Karpas-422 (cell line): ENCODE results near the gene MGMT. TPM values are rescaled to one million over a fixed set of nuclear protein-coding genes. Genes with fewer than 3 reads are reported as not detected.

Experiments used
- DNase-seq: peaks from one replicate; pipeline ENCODE4 v3.0.0-alpha.2; 2015
- H2AFZ ChIP-seq: fragments of 200-600 bp; sonication (generic); 2 replicates; pipeline ENCODE4 v1.6.1; 2014; ENCODE audit warnings: antibody characterized with exemption, low read length, mixed read lengths
- H3K27ac ChIP-seq: fragments of 200-600 bp; sonication (generic); 2 replicates; pipeline ENCODE4 v1.5.1; 2014; ENCODE audit warnings: mild to moderate bottlenecking, low read length, moderate library complexity
- H3K27me3 ChIP-seq: fragments of 200-600 bp; sonication (generic); 2 replicates; pipeline ENCODE4 v1.6.1; 2014; ENCODE audit warnings: low read length, mixed read lengths
- H3K36me3 ChIP-seq: fragments of 200-600 bp; sonication (generic); 2 replicates; pipeline ENCODE4 v1.6.1; 2014; ENCODE audit warnings: low read length, mixed read lengths; ENCODE audit not compliant: insufficient read depth
- H3K4me1 ChIP-seq: fragments of 200-600 bp; sonication (generic); 2 replicates; pipeline ENCODE4 v1.6.1; 2014; ENCODE audit warnings: mild to moderate bottlenecking, low read length, mixed read lengths
- H3K4me2 ChIP-seq: fragments of 200-600 bp; sonication (generic); 2 replicates; pipeline ENCODE4 v1.6.1; 2014; ENCODE audit warnings: low read length, low read depth, mild to moderate bottlenecking; ENCODE audit not compliant: poor library complexity, severe bottlenecking
- H3K4me3 ChIP-seq: fragments of 200-600 bp; sonication (generic); 2 replicates; pipeline ENCODE4 v1.5.1; 2014; ENCODE audit warnings: mild to moderate bottlenecking, antibody characterized with exemption, low read length, mixed read lengths
- H3K79me2 ChIP-seq: fragments of 200-600 bp; sonication (generic); 2 replicates; pipeline ENCODE4 v1.6.1; 2014; ENCODE audit warnings: mild to moderate bottlenecking, low read length, mixed read lengths
- H3K9ac ChIP-seq: fragments of 200-600 bp; sonication (generic); 2 replicates; pipeline ENCODE4 v1.6.0; 2014; ENCODE audit warnings: low read length
- H3K9me2 ChIP-seq: fragments of 200-600 bp; sonication (generic), shearing (Covaris generic); replicated peaks from 2 replicates; pipeline ENCODE4 v1.6.0; 2014; ENCODE audit warnings: mild to moderate bottlenecking, low read length, moderate library complexity; ENCODE audit not compliant: insufficient read depth
- H3K9me3 ChIP-seq: fragments of 300-700, 200-600 bp; sonication (generic); 2 replicates; pipeline ENCODE4 v1.6.1; 2014; ENCODE audit warnings: low read length, mixed read lengths
- H4K20me1 ChIP-seq: fragments of 200-600 bp; sonication (generic); 2 replicates; pipeline ENCODE4 v1.6.1; 2014; ENCODE audit warnings: mild to moderate bottlenecking, antibody characterized with exemption, low read length, low read depth; ENCODE audit not compliant: insufficient read depth
- total RNA-seq: library from RNA; depleted of rRNA; stranded (reverse); fragments of >200 nt; shearing (Covaris generic); gene quantifications from 2 replicates; pipeline ENCODE4 v1.2.3, GENCODE V29; 2014; ENCODE audit warnings: low replicate concordance

The MGMT gene
- total RNA-seq, 1 experiment from 2014 or later = 22.5 TPM

- Histone ChIP-seq H2AFZ (no peak overlapping the region), H4K20me1 (no peaks in the 10 kb centered on the region), H3K79me2 (no peaks in the 10 kb centered on the region), H3K27me3 (no peaks in the 10 kb centered on the region), H3K9ac (no peak overlapping the region), H3K4me2 (no peak overlapping the region), H3K4me1 (no peaks in the 10 kb centered on the region), H3K4me3 (no peak overlapping the region), H3K27ac (no peak overlapping the region), H3K9me2 (no peaks in the 10 kb centered on the region), H3K36me3 (no peaks in the 10 kb centered on the region), H3K9me3 (no peaks in the 10 kb centered on the region)
- DNase-seq = peak; percentile 52
These were observed 191.5 kb downstream of the MGMT start for GRCh38 chr10:129658376-129659072.

GRCh38 chr10:129659508-129660268 lies 192.6 kb downstream of the MGMT start:
- Histone ChIP-seq H2AFZ (no peak overlapping the region), H3K9me2 (no peaks in the 10 kb centered on the region), H3K4me3 (no peak overlapping the region), H3K4me1 (no peaks in the 10 kb centered on the region), H3K4me2 (no peak overlapping the region), H4K20me1 (no peaks in the 10 kb centered on the region), H3K36me3 (no peaks in the 10 kb centered on the region), H3K79me2 (no peaks in the 10 kb centered on the region), H3K27me3 (no peaks in the 10 kb centered on the region), H3K9ac (no peak overlapping the region), H3K27ac (no peak overlapping the region), H3K9me3 (peaks cover 3% of the 10 kb centered on the region; the same call in 1 of the 2 replicates)
- DNase-seq = no peak

- no peak for DNase-seq
- Histone ChIP-seq H4K20me1 (no peaks in the 10 kb centered on the region), H3K27ac (no peak overlapping the region), H3K36me3 (no peaks in the 10 kb centered on the region), H3K9me2 (no peaks in the 10 kb centered on the region), H3K4me2 (no peak overlapping the region), H3K9ac (no peak overlapping the region), H3K27me3 (no peaks in the 10 kb centered on the region), H3K9me3 (peaks cover 3% of the 10 kb centered on the region; the same call in 1 of the 2 replicates), H3K79me2 (no peaks in the 10 kb centered on the region), H3K4me3 (no peak overlapping the region), H2AFZ (no peak overlapping the region), H3K4me1 (no peaks in the 10 kb centered on the region)
These were observed 193.5 kb downstream of the MGMT start for GRCh38 chr10:129660569-129660968.

GRCh38 chr10:129662426-129662825 lies 195.4 kb downstream of the MGMT start:
- Histone ChIP-seq H3K36me3 (no peaks in the 10 kb centered on the region), H3K9me3 (peaks cover 3% of the 10 kb centered on the region; the same call in 1 of the 2 replicates), H4K20me1 (no peaks in the 10 kb centered on the region), H2AFZ (no peak overlapping the region), H3K9me2 (no peaks in the 10 kb centered on the region), H3K9ac (no peak overlapping the region), H3K4me3 (no peak overlapping the region), H3K79me2 (no peaks in the 10 kb centered on the region), H3K4me2 (no peak overlapping the region), H3K27me3 (no peaks in the 10 kb centered on the region), H3K27ac (no peak overlapping the region), H3K4me1 (no peaks in the 10 kb centered on the region)
- DNase-seq = no peak

- Histone ChIP-seq H3K27me3 (no peaks in the 10 kb centered on the region), H3K36me3 (no peaks in the 10 kb centered on the region), H3K9ac (no peak overlapping the region), H3K9me3 (peaks cover 25% of the 10 kb centered on the region), H3K79me2 (no peaks in the 10 kb centered on the region), H3K9me2 (no peaks in the 10 kb centered on the region), H3K27ac (no peak overlapping the region), H2AFZ (no peak overlapping the region), H4K20me1 (no peaks in the 10 kb centered on the region), H3K4me3 (no peak overlapping the region), H3K4me1 (no peaks in the 10 kb centered on the region), H3K4me2 (no peak overlapping the region)
- no peak for DNase-seq
These were observed 203.1 kb downstream of the MGMT start for GRCh38 chr10:129670124-129670523.

- H2AFZ ChIP-seq = no peak overlapping the region
- no peak for DNase-seq
- H3K4me3 ChIP-seq = no peak overlapping the region
- H3K9ac ChIP-seq = no peak overlapping the region
- H4K20me1 ChIP-seq = no peaks in the 10 kb centered on the region
- H3K9me2 ChIP-seq = no peaks in the 10 kb centered on the region
- peaks cover 38% of the 10 kb centered on the region for H3K9me3 ChIP-seq
- no peak overlapping the region for H3K27ac ChIP-seq
- no peaks in the 10 kb centered on the region for H3K79me2 ChIP-seq
- H3K4me1 ChIP-seq = no peaks in the 10 kb centered on the region
- H3K4me2 ChIP-seq = no peak overlapping the region
- no peaks in the 10 kb centered on the region for H3K27me3 ChIP-seq
- H3K36me3 ChIP-seq = no peaks in the 10 kb centered on the region
These were observed 206.3 kb downstream of the MGMT start for GRCh38 chr10:129673292-129673691.

- H3K4me2 ChIP-seq = no peak overlapping the region
- DNase-seq = no peak
- H3K79me2 ChIP-seq = no peaks in the 10 kb centered on the region
- no peak overlapping the region for H3K9ac ChIP-seq
- H3K4me3 ChIP-seq = no peak overlapping the region
- H3K27me3 ChIP-seq = no peaks in the 10 kb centered on the region
- H3K36me3 ChIP-seq = no peaks in the 10 kb centered on the region; the same call in 1 of the 2 replicates
- H3K4me1 ChIP-seq = no peaks in the 10 kb centered on the region
- no peaks in the 10 kb centered on the region for H4K20me1 ChIP-seq
- no peaks in the 10 kb centered on the region for H3K9me2 ChIP-seq
- no peak overlapping the region for H3K27ac ChIP-seq
- peaks cover 40% of the 10 kb centered on the region for H3K9me3 ChIP-seq
- no peak overlapping the region for H2AFZ ChIP-seq
These were observed 208.2 kb downstream of the MGMT start for GRCh38 chr10:129675027-129675769.

- Histone ChIP-seq H3K4me3 (no peak overlapping the region), H4K20me1 (no peaks in the 10 kb centered on the region), H3K36me3 (no peaks in the 10 kb centered on the region; the same call in 1 of the 2 replicates), H3K4me2 (no peak overlapping the region), H3K27me3 (no peaks in the 10 kb centered on the region), H3K9ac (no peak overlapping the region), H3K79me2 (no peaks in the 10 kb centered on the region), H3K4me1 (no peaks in the 10 kb centered on the region), H3K9me3 (peaks cover 36% of the 10 kb centered on the region), H2AFZ (no peak overlapping the region), H3K27ac (no peak overlapping the region), H3K9me2 (no peaks in the 10 kb centered on the region)
- DNase-seq = no peak
These were observed 209.0 kb downstream of the MGMT start for GRCh38 chr10:129676014-129676413.
